Head of caudate nucleus (tissue), 42 donors: ENCODE measurements around the gene FGD2.

Experiments
- DNase-seq, 42 donors: peaks; one replicate each; pipeline versions ENCODE4 v3.0.0 to v3.0.0-alpha.2; 2020 to 2021; ENCODE audit warnings: mixed read lengths in 7 of 42
- intact Hi-C: fragments of 100-400 bp; cut with DNase I; formaldehyde crosslinking; loops from one replicate; pipeline ENCODE4 v1.15.0; 2022

The FGD2 gene, protein sequence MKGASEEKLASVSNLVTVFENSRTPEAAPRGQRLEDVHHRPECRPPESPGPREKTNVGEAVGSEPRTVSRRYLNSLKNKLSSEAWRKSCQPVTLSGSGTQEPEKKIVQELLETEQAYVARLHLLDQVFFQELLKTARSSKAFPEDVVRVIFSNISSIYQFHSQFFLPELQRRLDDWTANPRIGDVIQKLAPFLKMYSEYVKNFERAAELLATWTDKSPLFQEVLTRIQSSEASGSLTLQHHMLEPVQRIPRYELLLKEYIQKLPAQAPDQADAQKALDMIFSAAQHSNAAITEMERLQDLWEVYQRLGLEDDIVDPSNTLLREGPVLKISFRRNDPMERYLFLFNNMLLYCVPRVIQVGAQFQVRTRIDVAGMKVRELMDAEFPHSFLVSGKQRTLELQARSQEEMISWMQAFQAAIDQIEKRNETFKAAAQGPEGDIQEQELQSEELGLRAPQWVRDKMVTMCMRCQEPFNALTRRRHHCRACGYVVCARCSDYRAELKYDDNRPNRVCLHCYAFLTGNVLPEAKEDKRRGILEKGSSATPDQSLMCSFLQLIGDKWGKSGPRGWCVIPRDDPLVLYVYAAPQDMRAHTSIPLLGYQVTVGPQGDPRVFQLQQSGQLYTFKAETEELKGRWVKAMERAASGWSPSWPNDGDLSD

DNA sequence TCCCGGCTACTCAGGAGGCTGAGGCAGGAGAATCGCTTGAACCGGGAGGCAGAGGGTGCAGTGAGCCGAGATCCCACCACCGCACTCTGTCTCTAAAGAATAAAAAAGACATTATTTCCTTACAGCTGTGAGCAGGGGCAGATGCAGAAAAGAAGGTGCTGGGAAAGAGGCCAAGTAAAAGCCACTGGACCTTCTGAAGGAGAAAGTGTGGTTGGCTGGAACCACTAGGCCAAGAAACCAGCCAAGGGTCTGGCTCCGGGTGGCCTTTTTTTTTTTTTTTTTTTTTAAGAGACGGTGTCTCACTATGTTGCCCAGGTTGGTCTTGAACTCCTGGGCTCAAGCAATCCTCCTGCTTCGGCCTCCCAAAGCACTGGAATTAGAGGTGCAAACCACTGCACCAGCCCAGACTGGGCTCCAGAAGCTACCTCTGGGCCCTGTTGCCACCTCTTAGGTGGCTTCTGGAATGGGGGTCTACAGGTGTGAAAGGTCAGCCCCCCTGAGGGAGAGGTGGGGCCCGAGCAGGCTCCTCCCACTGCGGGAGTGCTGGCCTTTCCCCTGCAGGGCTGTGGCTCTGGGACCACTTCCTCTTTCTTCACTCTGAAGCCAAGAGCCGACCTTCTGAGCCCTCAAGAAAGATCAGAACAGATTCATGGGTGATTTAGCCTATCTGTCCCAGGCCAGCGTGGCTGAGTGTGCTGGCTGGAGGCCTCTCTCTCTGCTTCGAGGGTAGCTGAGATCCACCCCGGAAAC lies at the start of gene FGD2:
Gene FGD2 (plus strand): TSS at position 595 of the 750 bp plus-strand sequence. CDS start 163 bp downstream, outside the sequence.
- intact Hi-C loops, result no loop called here
- DNase-seq, result peak in 2 of 42 donors; percentile 33 to 46

DNA sequence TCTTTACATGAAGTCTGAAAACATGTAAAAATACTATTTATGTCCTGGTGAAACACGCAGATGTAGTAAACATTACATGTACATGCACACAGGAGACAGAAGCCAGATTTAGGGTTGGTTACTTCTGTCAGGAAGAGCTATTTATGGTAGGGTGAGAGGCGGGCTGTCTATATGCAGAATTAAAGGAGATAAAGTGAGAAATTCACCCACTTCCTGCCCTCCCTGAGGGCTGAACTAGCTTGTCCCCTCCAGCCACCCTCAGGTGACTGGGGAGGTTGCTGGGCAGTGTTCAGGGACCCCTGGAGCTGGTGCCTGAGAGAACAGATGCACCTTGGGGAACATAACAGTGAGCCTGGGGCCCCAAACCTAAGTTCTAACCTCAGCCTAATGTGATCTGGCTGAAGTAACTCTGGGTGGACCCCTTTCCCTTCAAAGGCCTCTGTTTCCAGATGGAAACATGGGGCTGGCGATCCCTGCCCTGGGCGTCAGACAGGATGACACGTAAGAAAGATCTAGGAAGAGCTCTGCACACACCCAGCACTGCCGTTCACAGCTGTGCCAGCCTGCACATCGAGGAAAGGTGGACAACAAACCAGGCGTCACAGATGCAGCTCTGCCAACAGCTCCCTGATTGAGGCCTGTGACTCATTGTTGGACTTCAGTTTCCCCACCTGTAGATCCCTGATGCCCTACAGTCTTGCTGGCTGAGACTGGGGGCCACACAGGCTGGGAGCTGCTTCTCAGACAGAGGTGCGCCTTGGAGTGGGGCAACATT lies 49.6 kb upstream of the FGD2 start:
- intact Hi-C loops, result no loop called here
- peak in 4 of 42 donors; percentile 14 to 42 (median 29) for DNase-seq

DNA sequence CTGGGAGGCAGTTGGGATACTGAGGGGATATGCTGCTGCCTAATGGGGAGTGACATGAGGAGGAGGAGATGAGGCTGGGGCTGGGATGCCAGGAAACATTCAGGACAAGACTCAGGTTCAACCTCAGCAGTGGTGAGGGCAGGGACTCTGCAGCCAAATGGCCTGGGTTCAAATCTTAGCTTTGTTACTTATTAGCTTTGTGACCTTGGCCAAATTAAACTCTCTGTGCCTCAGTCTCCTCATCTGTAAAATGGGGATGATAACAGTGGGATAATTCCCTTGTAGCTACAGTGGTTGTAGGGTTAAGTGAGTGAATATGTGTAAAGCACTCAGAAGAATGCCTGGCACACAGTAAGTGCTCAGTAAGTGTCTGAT lies 49.0 kb upstream of the FGD2 start:
- DNase-seq, result no peak
- intact Hi-C loops, result no loop called here

DNA sequence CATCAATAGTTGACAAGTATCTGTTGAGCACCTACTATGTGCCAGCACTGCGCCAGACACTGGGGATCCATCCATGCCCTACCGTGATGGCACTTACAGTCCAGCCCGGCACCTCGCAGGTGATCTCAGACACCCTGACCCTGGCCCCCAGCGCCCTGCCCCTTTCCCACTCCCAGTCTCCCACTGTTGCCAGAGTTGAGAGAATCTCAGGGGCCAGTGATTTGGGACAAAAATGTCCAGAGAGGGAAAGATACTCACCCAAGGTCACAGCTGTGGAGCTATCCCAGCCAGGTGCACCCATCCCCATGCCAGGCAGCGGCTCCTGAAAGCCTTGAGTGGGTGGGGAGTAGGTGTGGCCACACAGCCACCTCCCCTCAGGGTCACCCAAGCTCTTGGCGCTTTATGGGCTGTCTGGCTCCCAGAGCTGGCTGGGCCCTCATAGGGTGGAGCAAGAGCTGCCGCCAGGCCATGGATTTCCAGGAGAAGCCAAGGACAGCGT lies 47.6 kb upstream of the FGD2 start:
- intact Hi-C loops, result no loop called here
- peak in 3 of 42 donors; percentile 5 to 33 (median 16) for DNase-seq

DNA sequence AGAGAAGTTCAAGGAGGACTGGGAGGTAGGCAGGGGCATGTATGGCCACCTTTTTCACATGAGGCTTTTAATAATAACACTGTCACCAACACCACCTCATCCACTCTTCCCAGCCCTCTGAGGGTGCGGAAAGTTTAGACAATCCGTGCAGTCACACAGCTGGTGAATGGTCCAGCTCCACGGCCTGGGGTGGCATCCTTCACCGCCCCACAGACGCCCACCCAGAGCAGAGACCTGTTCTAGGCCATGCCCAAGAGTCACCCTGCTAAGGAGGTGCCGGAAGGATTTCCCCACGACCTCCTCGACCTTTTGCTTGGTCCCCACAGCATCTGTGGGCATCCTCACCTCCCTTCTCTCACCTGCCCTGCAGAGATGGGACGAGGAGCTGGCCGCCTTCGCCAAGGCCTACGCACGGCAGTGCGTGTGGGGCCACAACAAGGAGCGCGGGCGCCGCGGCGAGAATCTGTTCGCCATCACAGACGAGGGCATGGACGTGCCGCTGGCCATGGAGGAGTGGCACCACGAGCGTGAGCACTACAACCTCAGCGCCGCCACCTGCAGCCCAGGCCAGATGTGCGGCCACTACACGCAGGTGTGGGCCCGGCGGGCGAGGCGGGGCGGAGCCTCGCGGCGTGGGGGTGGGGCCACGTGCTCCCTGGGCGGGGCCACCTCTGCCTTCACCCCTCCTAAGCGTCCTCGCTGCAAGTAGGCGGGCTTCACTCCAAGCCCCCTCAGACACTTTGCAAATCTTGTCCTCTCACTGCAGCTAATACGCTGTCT lies 46.5 kb upstream of the FGD2 start:
- intact Hi-C loops, result no loop called here
- DNase-seq, result no peak

DNA sequence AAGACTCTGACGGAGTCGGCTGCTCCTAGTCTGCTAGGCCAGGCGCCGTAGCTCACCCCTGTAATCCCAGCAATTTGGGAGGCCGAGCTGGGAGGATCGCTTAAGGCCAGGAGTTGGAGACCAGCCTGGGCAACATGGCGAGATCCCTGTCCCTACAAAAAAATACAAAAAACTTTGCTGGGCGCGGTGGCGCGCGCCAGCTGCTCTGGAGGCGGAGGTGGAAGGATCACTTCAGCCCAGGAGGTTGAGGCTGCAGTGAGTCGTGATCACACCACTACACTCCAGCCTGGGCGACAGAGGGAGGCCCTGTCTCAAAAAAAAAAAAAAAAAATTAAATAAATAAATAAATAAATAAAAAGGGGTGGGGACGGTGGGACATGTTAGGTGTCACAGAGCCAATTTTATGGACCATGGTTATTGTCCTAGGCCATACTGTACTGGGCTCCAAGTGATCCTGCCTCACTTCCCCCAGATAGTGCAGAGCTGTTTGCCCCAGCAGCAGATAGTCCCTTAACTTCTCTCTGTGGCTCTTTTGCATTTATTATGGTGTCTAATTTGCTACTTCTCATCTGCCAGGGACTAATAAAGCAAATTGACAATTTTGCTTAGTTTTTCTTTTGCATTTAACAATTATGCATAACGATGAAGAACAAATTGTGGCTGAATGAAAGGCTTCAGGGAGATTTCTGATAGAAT lies 45.8 kb upstream of the FGD2 start:
- intact Hi-C loops, result no loop called here
- no peak for DNase-seq

DNA sequence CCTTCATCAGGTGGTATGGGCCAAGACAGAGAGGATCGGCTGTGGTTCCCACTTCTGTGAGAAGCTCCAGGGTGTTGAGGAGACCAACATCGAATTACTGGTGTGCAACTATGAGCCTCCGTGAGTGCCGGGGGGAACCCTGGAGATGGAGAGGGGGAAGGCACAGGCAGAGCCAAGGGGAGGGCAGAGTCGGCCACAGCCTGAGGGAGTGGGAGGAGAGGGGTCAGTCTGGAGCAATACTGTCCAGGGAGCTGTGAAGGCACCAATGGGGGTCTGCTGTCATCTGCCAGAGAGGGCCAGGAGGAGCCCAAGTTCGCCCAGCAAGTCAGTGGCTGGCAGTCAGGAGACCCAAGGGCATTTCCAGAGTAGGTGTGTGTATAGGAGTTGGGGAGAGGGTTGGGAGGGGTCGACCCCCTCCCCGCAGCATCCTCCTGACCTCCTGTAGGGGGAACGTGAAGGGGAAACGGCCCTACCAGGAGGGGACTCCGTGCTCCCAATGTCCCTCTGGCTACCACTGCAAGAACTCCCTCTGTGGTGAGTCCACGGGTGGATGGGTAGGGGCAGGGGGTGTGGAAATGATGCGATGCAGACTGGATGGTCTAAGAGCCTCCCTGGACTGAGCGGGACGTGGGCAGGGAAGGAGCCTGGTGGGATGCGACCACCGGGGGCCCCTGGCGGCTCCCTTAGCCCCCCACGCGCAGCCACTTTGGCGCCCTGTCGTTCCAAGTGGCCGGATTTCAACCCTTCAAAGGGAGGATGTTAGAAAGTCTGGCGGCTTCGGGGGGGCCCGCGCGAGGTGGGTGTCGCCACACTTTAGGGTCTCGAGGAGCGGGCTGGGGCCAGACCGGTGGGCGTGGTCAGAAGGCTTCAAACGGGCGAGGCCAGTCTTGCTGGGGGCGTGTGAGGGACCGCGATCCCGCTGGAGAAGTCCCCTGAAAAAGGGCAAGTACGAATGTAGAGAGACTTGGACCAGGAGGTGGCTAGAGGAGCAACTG lies 43.7 kb upstream of the FGD2 start:
- intact Hi-C loops, result no loop called here
- DNase-seq, result no peak

DNA sequence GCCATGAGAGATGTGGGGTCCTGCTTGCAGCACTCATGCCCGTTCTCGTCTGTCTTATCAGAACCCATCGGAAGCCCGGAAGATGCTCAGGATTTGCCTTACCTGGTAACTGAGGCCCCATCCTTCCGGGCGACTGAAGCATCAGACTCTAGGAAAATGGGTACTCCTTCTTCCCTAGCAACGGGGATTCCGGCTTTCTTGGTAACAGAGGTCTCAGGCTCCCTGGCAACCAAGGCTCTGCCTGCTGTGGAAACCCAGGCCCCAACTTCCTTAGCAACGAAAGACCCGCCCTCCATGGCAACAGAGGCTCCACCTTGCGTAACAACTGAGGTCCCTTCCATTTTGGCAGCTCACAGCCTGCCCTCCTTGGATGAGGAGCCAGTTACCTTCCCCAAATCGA lies 42.6 kb upstream of the FGD2 start:
- intact Hi-C loops, result no loop called here
- DNase-seq, result peak; percentile 63 to 96 (median 86)

DNA sequence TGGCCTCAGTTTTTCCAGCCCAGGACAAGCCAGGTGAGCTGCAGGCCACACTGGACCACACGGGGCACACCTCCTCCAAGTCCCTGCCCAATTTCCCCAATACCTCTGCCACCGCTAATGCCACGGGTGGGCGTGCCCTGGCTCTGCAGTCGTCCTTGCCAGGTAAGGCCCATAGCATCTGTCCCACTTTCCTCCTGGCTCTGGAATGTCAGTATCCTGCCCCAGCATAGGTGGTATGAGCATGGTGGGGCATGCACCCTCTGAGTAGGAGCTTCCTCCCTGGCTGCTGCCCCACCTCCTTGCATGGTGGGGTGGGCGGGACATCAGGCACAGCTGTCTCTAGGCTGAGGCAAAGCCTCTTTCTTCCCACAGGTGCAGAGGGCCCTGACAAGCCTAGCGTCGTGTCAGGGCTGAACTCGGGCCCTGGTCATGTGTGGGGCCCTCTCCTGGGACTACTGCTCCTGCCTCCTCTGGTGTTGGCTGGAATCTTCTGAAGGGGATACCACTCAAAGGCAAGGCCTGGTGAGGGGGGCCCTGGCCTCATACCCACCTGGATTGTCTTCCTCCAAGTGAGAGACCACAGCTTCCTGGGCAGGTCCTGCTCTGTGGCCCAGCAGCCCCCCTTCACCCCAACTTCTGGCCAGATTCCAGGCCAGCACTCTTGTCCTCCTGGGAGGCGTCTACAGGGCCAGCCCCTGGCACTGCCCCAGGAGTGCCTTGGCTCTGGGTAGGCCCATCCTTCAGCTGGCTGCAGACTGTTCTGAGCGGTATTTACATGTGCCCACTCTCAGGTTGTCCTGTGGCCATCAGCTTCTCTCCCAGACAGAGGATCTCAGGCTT lies 41.8 kb upstream of the FGD2 start:
- intact Hi-C loops, result no loop called here
- peak in 14 of 42 donors; percentile 38 to 70 (median 48) for DNase-seq

DNA sequence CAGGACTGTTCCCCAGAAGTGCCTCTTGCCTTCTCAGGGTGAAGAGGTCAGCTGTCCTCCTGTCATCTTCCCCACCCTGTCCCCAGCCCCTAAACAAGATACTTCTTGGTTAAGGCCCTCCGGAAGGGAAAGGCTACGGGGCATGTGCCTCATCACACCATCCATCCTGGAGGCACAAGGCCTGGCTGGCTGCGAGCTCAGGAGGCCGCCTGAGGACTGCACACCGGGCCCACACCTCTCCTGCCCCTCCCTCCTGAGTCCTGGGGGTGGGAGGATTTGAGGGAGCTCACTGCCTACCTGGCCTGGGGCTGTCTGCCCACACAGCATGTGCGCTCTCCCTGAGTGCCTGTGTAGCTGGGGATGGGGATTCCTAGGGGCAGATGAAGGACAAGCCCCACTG lies 41.1 kb upstream of the FGD2 start:
- intact Hi-C loops, result no loop called here

DNA sequence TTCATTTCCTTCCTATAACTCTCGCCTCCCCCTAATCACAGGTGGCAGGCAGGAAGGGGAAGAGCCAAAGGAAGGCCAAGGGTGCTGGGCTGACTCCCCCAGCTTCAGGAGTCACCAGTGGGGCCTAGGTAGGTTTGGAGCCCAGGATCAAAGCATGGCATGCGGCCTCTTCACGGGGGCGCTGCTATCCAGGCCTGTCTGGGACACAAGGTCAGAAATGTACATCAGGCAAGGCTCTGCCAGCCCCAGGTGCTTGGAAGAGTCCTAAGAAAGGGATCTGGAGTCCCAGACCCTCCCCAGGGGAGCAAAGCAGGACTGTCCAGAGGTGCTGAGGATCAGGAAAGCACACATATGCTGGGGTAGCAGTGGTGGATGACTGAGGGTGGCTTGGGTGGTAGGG lies 40.5 kb upstream of the FGD2 start:
- intact Hi-C loops, result no loop called here
- DNase-seq, result peak in 3 of 42 donors; percentile 9 to 28 (median 26)

More for the DNA sequence above, 41.1 kb upstream of the FGD2 start:
- peak in 3 of 42 donors; percentile 10 to 41 (median 28) for DNase-seq

DNA sequence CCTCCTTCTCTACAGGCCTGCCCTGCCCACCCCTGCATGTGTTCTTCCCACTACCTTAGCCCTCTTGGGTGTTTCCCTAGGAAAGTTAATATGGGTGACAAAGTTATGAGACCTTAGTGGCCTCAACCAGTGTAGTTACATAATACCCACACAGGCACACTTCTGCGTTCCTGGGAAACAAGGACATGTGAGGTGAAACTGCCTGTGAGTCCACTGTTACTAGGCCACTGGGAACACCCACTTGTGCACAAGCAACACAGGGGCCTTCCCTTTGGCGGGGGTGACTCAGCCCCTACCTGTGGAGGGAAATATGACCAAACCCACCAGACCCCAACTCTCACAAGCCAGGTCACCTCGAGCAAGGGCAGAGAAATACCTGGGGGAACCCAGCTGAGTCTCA lies 38.2 kb upstream of the FGD2 start:
- DNase-seq, result no peak
- intact Hi-C loops, result no loop called here

DNA sequence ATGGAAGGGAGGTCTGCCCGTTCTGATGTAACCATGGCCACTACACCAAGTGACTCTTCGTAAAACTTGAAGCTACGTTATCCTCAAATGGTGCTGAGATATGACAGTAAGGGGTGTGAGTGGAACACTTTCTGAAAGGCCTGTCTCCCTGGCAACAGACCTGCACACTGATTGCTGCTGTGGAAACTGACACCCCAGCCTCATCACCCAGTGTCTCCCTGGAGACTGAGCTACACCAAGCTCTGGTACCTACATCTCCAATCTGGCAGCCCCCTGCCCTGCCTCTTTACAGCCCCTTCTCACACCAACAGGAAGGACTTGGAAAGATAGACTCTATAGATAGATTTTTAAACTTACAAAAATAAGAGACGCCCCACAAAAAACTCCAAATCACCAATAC lies 37.7 kb upstream of the FGD2 start:
- DNase-seq, result peak in 8 of 42 donors; percentile 33 to 74 (median 58)
- intact Hi-C loops, result no loop called here

DNA sequence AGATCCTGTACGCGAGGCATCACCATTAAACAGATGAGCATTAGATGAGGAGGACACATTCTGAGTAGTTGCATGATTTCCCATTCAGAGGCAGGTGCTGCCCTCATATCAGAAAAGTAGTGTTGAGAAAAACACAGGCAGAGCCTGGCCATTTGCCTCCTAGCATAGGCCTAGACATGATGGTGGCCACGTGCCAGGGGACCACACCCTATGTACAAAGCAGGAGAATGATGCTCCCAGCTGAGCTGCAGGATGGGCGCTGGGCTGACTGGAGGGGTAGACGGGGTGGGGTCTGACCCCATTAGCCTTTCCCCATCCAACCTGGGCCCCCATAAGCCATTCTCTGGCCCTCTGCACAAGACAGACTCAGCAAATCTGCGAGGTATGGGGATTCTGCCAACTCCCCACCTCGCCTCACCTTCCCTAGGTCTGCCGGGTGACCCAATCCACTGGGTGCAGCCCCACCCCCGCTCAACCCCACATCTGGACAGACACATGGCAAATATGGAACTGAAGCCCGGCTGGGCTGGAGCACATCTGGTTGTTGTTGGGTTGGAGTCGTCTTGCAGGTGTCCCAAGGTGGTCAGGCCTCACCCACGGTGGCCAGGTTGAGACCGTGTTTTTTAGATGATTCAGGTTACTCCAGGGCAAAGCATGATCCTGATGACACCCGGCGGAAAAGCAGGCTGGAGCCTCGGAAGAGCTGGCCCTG lies 37.0 kb upstream of the FGD2 start:
- no peak for DNase-seq
- intact Hi-C loops, result no loop called here

DNA sequence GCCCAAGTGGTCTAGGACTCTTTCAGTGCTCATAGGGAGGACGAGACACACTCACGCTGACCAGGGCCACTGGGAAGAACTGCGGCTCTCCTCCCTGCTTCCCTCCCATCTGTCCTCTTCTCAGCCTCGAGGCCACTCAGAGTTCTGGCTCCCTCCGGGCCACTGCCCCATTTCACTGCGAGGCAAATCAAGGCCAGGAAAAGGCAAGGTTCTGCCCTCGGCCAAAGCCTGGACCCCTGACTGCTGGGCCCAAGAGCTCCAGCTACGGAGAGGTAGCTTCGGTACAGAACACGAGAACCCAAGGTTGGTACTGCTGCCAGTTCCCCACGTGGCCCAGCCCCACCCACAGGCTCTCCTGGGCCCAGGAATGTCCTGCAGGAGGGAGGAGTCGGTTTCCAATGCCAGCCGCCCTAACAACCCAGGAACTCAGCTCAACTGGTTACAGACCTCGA lies 36.2 kb upstream of the FGD2 start:
- DNase-seq, result no peak
- intact Hi-C loops, result no loop called here
